ENCODE data around the gene SELENOF. TPM values are rescaled to one million over a fixed set of nuclear protein-coding genes. Genes with fewer than 3 reads are reported as not detected.

Gene SELENOF
- total and polyA plus RNA-seq, 3 donors from 2014 or later = 106 to 218 (median 115) TPM

DNA sequence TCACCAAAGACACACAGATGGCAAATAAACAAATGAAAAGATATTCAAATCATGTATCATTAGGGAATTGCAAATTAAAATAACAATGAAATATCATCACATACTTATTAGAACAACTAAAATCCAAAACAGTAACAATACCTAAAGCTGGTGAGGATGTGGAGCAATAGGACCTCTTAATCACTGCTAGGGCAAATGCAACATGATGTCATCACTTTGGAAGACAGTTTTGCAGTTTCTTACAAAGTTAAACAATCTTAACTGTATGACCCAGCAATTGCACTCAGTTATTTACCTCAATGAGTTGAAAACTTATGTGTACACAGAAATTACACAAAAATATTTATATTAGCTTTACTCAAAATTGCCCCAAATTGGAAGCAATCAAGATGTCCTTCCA lies 47.3 kb downstream of the SELENOF start:
- intact Hi-C loops (cut with DNase I; ENCODE audit: low total_unique reads) = no loop called here
- H3K36me3 ChIP-seq (ENCODE audit: low read depth, missing control alignments) = no peaks in the 10 kb centered on the region

DNA sequence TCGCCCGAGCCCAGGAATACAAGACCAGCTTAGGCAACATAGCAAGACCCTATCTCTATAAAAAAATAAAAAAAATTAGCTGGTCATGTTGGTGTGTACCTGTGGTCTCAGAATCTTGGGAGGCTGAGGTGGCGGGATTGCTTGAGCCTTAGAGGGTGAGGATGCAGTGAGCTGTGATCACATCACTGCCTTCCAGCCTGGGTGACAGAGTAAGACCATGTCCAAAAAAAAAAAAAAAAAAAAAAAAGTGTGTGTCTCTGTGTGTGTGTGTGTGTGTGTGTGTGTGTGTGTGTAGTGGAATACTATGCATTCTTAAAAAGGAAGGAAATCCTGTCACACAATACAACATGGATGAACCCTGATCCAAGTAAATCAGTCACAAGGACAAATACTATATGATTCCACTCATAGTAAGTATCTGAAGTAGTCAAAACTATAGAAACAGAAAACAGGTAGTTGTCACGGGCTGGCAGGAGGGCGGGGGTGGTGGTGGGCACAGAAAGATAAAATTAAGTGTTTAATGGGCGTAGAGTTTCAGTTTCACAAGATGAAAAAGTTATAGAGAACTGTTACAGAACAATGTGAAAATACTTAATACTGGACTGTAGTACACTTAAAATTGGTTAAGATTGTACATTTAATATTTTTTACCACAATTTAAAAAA lies 47.8 kb downstream of the SELENOF start:
- intact Hi-C loops (cut with DNase I; ENCODE audit: low total_unique reads) = no loop called here
- no peaks in the 10 kb centered on the region for H3K9me3 ChIP-seq
- no peak for DNase-seq
- H3K27ac ChIP-seq = no peak overlapping the region
- no peak overlapping the region for H3K4me3 ChIP-seq
- WGBS, 2 donors = 61 to 92% methylated on average over 6 of the region's 6 CpGs
- H3K4me1 ChIP-seq = no peaks in the 10 kb centered on the region
- no peaks in the 10 kb centered on the region for H3K36me3 ChIP-seq (ENCODE audit: low read depth, missing control alignments)
- no peaks in the 10 kb centered on the region for H3K27me3 ChIP-seq
- TF ChIP-seq POLR2A (IDR thresholded peaks at IDR 0.05) = no peak
- TF ChIP-seq, protein P1, sequence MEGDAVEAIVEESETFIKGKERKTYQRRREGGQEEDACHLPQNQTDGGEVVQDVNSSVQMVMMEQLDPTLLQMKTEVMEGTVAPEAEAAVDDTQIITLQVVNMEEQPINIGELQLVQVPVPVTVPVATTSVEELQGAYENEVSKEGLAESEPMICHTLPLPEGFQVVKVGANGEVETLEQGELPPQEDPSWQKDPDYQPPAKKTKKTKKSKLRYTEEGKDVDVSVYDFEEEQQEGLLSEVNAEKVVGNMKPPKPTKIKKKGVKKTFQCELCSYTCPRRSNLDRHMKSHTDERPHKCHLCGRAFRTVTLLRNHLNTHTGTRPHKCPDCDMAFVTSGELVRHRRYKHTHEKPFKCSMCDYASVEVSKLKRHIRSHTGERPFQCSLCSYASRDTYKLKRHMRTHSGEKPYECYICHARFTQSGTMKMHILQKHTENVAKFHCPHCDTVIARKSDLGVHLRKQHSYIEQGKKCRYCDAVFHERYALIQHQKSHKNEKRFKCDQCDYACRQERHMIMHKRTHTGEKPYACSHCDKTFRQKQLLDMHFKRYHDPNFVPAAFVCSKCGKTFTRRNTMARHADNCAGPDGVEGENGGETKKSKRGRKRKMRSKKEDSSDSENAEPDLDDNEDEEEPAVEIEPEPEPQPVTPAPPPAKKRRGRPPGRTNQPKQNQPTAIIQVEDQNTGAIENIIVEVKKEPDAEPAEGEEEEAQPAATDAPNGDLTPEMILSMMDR (IDR thresholded peaks at IDR 0.05) = no peak

More for the DNA sequence above, 47.3 kb downstream of the SELENOF start:
- Histone ChIP-seq H3K9me3 (no peaks in the 10 kb centered on the region), H3K27me3 (no peaks in the 10 kb centered on the region), H3K4me1 (no peaks in the 10 kb centered on the region), H3K4me3 (no peak overlapping the region), H3K27ac (no peak overlapping the region)
- DNase-seq = no peak
- no peak for TF ChIP-seq POLR2A (IDR thresholded peaks at IDR 0.05)
- TF ChIP-seq, protein P1 (IDR thresholded peaks at IDR 0.05) = no peak

DNA sequence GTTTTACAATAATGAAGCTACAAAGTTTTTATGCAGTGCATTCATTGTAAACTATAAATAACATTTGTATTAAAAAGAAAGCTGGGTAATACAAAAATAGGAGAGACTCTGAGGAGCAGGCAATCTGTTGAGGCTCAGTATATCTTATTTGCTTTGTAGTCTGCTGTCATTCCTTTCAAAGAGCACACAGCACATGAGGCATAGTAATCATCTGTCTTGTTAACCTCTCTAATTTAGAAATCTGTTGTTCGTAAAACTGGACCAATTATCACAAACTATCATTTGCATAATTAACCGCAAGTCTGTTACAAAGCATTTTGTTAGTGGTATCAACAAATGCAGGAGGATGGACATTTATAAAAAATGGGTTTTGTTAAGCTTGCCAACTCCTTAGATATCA lies 51.0 kb downstream of the SELENOF start:
- H3K27ac ChIP-seq = no peak overlapping the region
- no peaks in the 10 kb centered on the region for H3K36me3 ChIP-seq (ENCODE audit: low read depth, missing control alignments)
- no peaks in the 10 kb centered on the region for H3K4me1 ChIP-seq
- intact Hi-C loops (cut with DNase I; ENCODE audit: low total_unique reads) = no loop called here
- no peaks in the 10 kb centered on the region for H3K27me3 ChIP-seq
- 89 to 97% methylated on average over 2 of the region's 2 CpGs for WGBS, 2 donors
- no peak overlapping the region for H3K4me3 ChIP-seq
- no peak for TF ChIP-seq POLR2A (IDR thresholded peaks at IDR 0.05)
- TF ChIP-seq, protein P1 (IDR thresholded peaks at IDR 0.05) = no peak
- H3K9me3 ChIP-seq = no peaks in the 10 kb centered on the region
- DNase-seq = no peak

DNA sequence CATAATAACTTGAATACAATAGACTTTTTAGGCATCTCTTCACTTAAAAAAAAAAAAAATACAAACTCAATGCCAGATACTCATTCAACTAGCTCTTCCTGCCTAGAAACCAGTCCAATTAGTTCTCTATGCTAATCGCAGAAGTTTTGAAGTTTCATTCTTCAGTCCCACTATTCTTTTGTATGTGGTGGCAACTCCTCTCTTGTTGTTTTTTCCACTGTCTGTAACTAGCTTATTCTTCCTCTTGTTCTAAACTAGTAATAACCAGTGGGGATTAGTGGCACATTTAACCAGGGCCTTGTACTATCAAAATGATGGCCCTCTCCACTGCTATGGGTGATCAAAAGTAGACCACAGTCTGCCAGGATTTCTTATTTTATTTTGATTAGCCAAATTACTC lies 52.5 kb downstream of the SELENOF start:
- Histone ChIP-seq H3K9me3 (no peaks in the 10 kb centered on the region), H3K4me1 (no peaks in the 10 kb centered on the region), H3K4me3 (no peak overlapping the region), H3K27ac (no peak overlapping the region), H3K36me3 (ENCODE audit: low read depth, missing control alignments) (no peaks in the 10 kb centered on the region), H3K27me3 (no peaks in the 10 kb centered on the region)
- 59 to 67% methylated on average over 1 of the region's 1 CpG for WGBS, 2 donors
- no peak for TF ChIP-seq POLR2A (IDR thresholded peaks at IDR 0.05)
- TF ChIP-seq, protein P1 (IDR thresholded peaks at IDR 0.05) = no peak
- intact Hi-C loops (cut with DNase I; ENCODE audit: low total_unique reads) = no loop called here
- DNase-seq = no peak

DNA sequence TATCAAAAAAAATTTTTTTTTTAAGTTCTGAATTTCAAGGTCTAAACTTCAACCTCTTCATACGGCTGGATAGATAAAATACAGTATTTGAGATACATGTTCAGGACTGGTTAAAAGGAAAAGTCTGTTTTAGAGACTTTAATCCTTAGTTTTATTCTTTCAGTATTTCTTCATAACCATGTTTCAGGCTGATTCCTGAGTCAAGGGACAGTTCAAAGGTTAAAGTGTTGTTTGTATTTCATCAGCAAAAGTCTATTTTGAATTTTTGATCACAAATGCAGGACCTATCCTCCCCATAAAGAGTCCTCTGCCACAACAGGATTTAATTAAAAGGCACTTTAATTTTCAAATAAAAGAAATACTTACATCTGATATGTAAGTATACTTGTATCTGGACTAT lies 53.5 kb downstream of the SELENOF start:
- no peaks in the 10 kb centered on the region for H3K27me3 ChIP-seq
- H3K4me3 ChIP-seq = no peak overlapping the region
- intact Hi-C loops (cut with DNase I; ENCODE audit: low total_unique reads) = no loop called here
- H3K27ac ChIP-seq = no peak overlapping the region
- no peaks in the 10 kb centered on the region for H3K9me3 ChIP-seq
- no peak for DNase-seq
- no peaks in the 10 kb centered on the region for H3K36me3 ChIP-seq (ENCODE audit: low read depth, missing control alignments)
- TF ChIP-seq, protein P1 (IDR thresholded peaks at IDR 0.05) = no peak
- TF ChIP-seq POLR2A (IDR thresholded peaks at IDR 0.05) = no peak
- 52 to 54% methylated on average over 1 of the region's 1 CpG for WGBS, 2 donors
- no peaks in the 10 kb centered on the region for H3K4me1 ChIP-seq
